ENCODE results near the gene HEBP1.

HEBP1 gene

DNA sequence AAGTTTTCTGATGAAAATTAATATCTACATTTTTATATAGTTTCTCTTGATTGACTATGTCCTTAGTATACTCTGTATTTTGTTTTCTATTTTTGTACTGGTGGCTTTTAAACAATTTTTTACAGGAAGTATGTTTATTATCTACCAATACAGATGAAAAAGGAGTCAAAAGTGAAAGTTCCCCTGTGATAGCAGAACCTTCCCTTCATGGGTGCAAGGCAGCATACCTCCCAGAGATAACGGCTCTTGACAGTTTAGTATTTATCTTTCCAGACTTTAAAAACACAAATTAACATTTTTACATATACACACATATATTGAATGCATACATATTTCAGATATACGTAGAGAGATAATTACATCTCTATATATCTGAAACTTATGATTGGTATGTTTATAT, 27.0 kb upstream of the HEBP1 start:
- DNase-seq (ENCODE audit: low read depth, low spot score): no peak

DNA sequence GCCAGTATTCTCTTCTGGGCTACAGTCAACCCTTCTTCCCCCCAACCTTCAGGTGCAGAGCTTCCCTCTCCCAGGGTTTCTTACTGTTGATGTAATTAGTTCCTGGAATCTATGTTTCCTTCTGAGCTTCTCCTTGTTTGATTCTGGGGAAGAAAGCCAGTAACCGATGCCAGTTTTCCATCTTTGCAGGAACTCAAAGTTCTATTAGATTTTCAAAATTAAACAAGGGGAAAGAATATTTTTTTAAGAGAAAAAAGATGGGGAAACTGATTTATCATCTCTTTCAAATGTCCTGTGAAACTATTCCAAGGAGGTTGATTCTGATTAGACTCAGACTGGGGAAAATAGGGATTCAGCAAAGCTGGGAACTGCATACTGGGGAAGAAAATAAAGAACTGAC, 26.2 kb upstream of the HEBP1 start:
- no peak for DNase-seq (ENCODE audit: low read depth, low spot score)
- no peak overlapping the region for H3K4me3 ChIP-seq (ENCODE audit: low read length)

More for the DNA sequence above, 27.0 kb upstream of the HEBP1 start:
- H3K4me3 ChIP-seq (ENCODE audit: low read length): no peak overlapping the region

DNA sequence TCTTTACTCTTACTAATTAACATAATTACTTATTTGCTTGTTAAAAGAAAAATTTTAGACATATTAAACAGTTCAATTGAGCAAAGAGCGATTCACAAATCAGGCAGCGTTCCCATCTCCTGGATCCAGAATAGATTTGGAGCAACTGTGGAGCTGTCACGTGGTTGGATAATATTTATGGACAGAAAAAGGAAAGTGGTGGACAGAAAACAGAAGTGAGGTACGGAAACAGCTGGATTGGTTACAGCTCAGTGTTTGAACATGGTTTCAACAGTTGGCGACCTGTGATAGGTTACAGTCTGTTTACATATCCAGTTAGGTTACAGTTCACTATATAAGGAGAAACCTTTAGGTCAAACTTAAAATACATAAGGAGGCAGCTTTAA, 24.5 kb upstream of the HEBP1 start:
- H3K4me3 ChIP-seq (ENCODE audit: low read length): no peak overlapping the region
- DNase-seq (ENCODE audit: low read depth, low spot score): no peak

- DNase-seq (ENCODE audit: low read depth, low spot score): no peak
- H3K4me3 ChIP-seq (ENCODE audit: low read length): no peak overlapping the region
Measured at GRCh38 chr12:13023811-13024530, 23.9 kb upstream of the HEBP1 start.

DNA sequence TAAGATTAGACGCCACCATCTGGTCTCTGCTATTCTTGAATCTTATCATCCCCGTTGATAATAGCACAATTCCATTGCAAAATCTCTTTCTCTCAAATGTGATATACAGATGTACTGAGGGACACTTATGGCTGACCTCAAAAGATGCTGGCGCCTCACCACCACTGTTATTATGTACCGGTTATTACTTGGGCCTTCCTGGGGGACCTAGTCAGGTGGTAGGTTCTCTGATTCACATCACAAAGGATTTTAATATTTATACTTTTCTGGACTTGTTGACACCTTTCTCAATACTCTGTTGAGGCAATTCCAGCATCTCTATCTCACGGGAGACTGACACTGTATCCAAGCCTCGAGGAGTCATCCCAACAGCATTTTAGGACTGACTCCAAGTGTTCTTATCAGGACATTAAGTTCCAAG, 22.8 kb upstream of the HEBP1 start:
- no peak overlapping the region for H3K4me3 ChIP-seq (ENCODE audit: low read length)
- DNase-seq (ENCODE audit: low read depth, low spot score): no peak

DNA sequence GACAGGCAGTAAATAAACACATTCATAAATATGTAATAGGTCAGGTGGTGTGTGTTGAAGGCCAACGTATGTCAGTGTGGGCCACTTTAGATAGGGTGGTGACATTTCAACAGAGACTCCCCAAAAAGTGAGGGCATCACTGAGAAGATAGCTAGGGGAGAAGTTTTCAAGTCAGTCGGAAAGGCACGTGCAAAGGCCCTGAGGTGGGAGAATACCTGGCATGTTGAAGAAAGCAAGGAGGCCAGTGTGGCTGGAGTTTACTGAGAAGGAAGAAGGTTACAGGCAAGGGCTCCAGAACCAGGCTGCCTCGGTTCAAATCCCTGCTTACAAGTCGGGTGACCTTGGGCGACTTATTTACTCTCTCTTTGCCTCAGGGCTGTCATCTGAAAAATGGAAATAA, 11.0 kb upstream of the HEBP1 start:
- no peak overlapping the region for H3K4me3 ChIP-seq (ENCODE audit: low read length)
- DNase-seq (ENCODE audit: low read depth, low spot score): no peak

GRCh38 chr12:13008741-13009380, 8.8 kb upstream of the HEBP1 start:
- DNase-seq (ENCODE audit: low read depth, low spot score): no peak
- H3K4me3 ChIP-seq (ENCODE audit: low read length): no peak overlapping the region

GRCh38 chr12:13007496-13008233, 7.6 kb upstream of the HEBP1 start:
- no peak for DNase-seq (ENCODE audit: low read depth, low spot score)
- no peak overlapping the region for H3K4me3 ChIP-seq (ENCODE audit: low read length)

DNA sequence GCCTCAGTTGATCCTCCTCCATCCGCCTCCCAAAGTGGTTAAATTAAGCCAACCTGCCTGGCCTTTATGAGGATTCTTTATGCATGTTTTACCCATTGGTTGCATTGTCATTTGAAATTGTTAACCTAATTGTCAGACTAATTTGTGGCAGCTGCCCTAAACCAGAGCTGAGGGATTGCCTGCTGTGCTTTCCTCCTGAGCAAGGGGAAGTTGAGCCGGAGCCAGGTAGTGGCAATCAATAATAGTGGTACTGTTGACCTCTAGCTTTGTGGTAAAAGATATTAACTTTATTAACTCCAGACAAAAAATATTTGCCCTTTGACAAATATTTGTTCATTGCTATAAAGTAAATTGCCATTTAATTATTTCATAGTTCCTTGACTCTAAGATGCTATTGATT, 5.6 kb upstream of the HEBP1 start:
- no peak overlapping the region for H3K4me3 ChIP-seq (ENCODE audit: low read length)
- no peak for DNase-seq (ENCODE audit: low read depth, low spot score)

GRCh38 chr12:13004986-13005385, 4.9 kb upstream of the HEBP1 start:
- no peak overlapping the region for H3K4me3 ChIP-seq (ENCODE audit: low read length)
- no peak for DNase-seq (ENCODE audit: low read depth, low spot score)

DNA sequence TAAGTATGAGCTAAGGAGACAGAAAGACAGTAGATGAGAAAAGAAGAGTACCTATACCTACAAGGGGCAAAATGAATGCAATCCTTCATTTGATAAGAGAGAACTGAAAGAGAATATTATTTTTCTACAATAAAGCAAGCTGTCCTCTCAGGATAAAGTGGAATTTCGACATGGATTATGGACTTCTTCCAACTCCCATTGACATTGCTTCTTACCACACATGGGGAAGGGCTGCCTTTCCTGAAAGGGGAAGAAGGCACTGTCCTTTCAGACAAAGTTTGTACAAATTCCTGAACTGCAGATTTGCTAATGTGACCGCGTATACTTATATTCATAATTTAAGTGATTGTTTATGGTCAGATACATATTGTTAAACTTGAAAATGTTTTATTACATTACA, 4.3 kb upstream of the HEBP1 start:
- DNase-seq (ENCODE audit: low read depth, low spot score): no peak
- no peak overlapping the region for H3K4me3 ChIP-seq (ENCODE audit: low read length)

- no peak for DNase-seq (ENCODE audit: low read depth, low spot score)
- no peak overlapping the region for H3K4me3 ChIP-seq (ENCODE audit: low read length)
Measured at GRCh38 chr12:13002301-13003097, 2.4 kb upstream of the HEBP1 start.

- H3K4me3 ChIP-seq (ENCODE audit: low read length): no peak overlapping the region
- DNase-seq (ENCODE audit: low read depth, low spot score): no peak
Measured at GRCh38 chr12:13001775-13002040, 1.6 kb upstream of the HEBP1 start.

GRCh38 chr12:13000925-13001774, 1.1 kb upstream of the HEBP1 start:
- no peak for DNase-seq (ENCODE audit: low read depth, low spot score)
- peak overlapping the region; percentile 69 for H3K4me3 ChIP-seq (ENCODE audit: low read length)

GRCh38 chr12:13000616-13000924, 505 bp upstream of the HEBP1 start:
- H3K4me3 ChIP-seq (ENCODE audit: low read length): peak overlapping the region; percentile 69
- no peak for DNase-seq (ENCODE audit: low read depth, low spot score)

DNA sequence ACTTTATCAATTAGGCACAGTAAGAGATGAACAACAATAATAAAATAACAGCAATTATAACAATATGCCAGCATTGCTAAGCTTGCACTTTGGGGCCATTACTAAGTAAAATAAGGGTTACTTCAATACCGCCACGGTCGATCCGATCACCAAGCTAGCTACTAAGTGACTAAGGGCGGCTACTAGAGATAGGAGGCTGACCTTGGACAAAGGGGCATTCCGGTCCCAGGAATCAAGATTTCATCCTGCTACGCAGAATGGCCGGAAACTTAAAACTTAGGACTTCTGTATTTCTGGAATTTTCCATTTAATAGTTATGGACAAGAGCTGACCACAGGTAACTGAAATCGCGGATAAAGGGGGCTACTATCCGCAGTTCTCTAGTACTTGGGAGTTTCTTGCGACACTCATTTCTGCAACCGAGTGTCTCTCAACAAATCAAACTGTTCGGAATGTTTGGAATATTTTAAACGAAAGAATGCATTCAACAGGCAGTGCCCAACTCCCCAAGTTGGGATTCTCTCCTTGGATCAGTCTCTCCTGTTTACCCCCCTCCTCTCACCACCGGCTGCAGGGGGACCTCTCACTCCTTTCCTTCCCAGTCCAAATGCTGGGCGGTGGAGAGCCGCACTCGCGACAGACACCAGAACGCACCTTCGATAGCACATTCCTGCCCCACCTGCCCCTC, 650 bp downstream of the HEBP1 start:
- peak overlapping the region; percentile 65 for H3K4me3 ChIP-seq (ENCODE audit: low read length)
- DNase-seq (ENCODE audit: low read depth, low spot score): no peak

DNA sequence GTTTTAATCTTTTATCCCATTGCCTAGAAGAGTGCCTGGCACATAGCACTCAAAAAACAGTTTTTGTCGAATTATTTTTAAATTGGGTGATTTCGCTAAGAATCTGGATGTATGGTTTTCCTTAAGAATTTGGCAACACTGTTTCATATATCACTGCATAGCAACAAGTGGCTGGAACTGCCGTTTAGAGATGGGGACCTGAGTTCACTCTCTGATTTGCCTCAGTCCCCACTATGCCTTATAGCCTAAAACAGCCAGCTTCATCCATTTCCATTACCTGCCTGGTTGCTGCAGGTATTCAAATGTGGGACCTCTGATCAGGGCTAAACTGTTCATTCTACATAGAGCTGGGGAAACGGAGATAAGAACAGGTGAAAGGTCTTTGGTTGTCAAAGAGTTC, 1.8 kb downstream of the HEBP1 start:
- DNase-seq (ENCODE audit: low read depth, low spot score): no peak
- no peak overlapping the region for H3K4me3 ChIP-seq (ENCODE audit: low read length)

DNA sequence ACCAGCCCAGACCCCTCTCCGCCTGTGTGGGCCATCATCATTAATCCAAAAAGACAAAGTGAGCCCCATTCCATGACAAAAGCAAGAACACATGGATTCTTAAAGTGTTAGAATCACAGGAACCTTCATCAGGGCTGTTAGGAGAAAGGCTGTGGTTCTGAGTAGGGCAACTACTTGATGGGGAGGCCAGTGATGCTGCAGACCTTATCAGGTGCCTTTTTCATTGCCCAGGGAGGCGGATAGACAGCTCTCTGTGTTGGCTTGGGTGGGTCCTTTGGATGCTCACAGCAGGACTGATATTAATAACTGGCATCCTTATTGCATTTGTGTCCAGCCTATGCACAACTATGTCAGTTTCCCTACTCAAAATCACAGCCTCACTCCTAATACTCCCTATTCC, 2.3 kb downstream of the HEBP1 start:
- DNase-seq (ENCODE audit: low read depth, low spot score): no peak
- H3K4me3 ChIP-seq (ENCODE audit: low read length): no peak overlapping the region

DNA sequence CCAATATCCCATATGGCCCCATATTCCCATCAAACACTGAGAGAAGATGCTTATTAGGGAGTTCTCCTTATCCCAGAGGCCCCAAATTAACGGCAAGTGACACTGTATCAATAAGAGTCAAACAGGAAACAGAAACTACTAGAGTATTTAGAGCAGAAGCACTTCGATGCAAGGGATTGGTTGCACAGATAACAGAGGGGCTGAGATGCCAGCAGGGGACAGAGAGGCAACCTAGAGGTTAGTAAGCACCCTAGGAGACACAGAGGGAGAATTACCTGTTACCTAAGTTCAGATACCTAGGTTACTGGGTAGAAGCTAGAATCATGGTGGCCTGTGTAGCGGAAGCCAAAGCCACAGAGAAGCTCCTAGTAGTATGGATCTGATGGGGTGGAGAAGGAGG, 2.9 kb downstream of the HEBP1 start:
- no peak overlapping the region for H3K4me3 ChIP-seq (ENCODE audit: low read length)
- no peak for DNase-seq (ENCODE audit: low read depth, low spot score)
